Mesenchymal stem cell (in vitro differentiated cells and primary cell): ENCODE measurements around the gene ZNF385A.
A peak's percentile ranks its signal among the peaks of the same experiment; 100 is the strongest.

Experiments
- DNase-seq: peaks from one replicate; pipeline ENCODE4 v3.0.0-alpha.2; 2013
- H2AFZ ChIP-seq: one replicate; pipeline ENCODE4 v1.6.1; 2013; ENCODE audit warnings: low read depth, mild to moderate bottlenecking, control low read depth, inconsistent platforms, low read length, moderate library complexity
- H2AK5ac ChIP-seq: 2 replicates; pipeline ENCODE4 v1.6.1; 2013; ENCODE audit warnings: low read length, moderate library complexity, mild to moderate bottlenecking, inconsistent platforms; ENCODE audit not compliant: severe bottlenecking
- H2BK120ac ChIP-seq: one replicate; pipeline ENCODE4 v1.6.1; 2013; ENCODE audit warnings: low read depth, mild to moderate bottlenecking, inconsistent platforms, low read length, moderate library complexity
- H2BK12ac ChIP-seq, 2 experiments: one replicate each; pipeline ENCODE4 v1.6.1; 2013; ENCODE audit warnings: inconsistent platforms in 2 of 2, low read length in 2 of 2, mild to moderate bottlenecking in 2 of 2, moderate library complexity in 2 of 2, control low read depth in 1 of 2
- H2BK15ac ChIP-seq: one replicate; pipeline ENCODE4 v1.6.1; 2013; ENCODE audit warnings: mild to moderate bottlenecking, low read depth, inconsistent platforms; ENCODE audit not compliant: poor library complexity, severe bottlenecking
- H2BK5ac ChIP-seq: 2 replicates; pipeline ENCODE4 v1.6.1; 2013; ENCODE audit warnings: low read depth, mild to moderate bottlenecking, low read length, control low read depth, inconsistent platforms; ENCODE audit not compliant: poor library complexity, severe bottlenecking
- H3K14ac ChIP-seq, 2 experiments: one replicate each; pipeline ENCODE4 v1.6.1; 2013; ENCODE audit warnings: inconsistent platforms in 2 of 2, low read length in 2 of 2, control low read depth in 1 of 2, mild to moderate bottlenecking in 1 of 2, moderate library complexity in 1 of 2
- H3K18ac ChIP-seq, 2 experiments: one replicate each; pipeline ENCODE4 v1.6.1; 2013; ENCODE audit warnings: inconsistent platforms in 2 of 2, low read length in 2 of 2, control low read depth in 1 of 2, low read depth in 1 of 2, mild to moderate bottlenecking in 1 of 2
- H3K23ac ChIP-seq, 2 experiments: one replicate each; pipeline ENCODE4 v1.6.1; 2013; ENCODE audit warnings: inconsistent platforms in 2 of 2, low read length in 2 of 2, mild to moderate bottlenecking in 2 of 2, moderate library complexity in 2 of 2, control low read depth in 1 of 2
- H3K27ac ChIP-seq: 2 replicates; pipeline ENCODE4 v1.5.1; 2013; ENCODE audit warnings: mild to moderate bottlenecking, moderate library complexity, low read length, control low read depth, inconsistent platforms; ENCODE audit not compliant: poor library complexity, severe bottlenecking
- H3K27me3 ChIP-seq, 2 experiments: 2 replicates each; pipeline versions ENCODE4 v1.6.1 to v1.7.0; 2013; ENCODE audit warnings: low read length in 2 of 2, mild to moderate bottlenecking in 2 of 2, moderate library complexity in 2 of 2, control low read depth in 1 of 2, inconsistent platforms in 1 of 2; ENCODE audit not compliant: control insufficient read depth in 1 of 2, insufficient read depth in 1 of 2
- H3K36me3 ChIP-seq, 2 experiments: 2 replicates each; pipeline versions ENCODE4 v1.6.1 to v1.7.0; 2013; ENCODE audit warnings: low read length in 2 of 2, control low read depth in 1 of 2, inconsistent platforms in 1 of 2, low read depth in 1 of 2, mild to moderate bottlenecking in 1 of 2; ENCODE audit not compliant: insufficient read depth in 2 of 2, control insufficient read depth in 1 of 2
- H3K4ac ChIP-seq, 2 experiments: one replicate each; pipeline ENCODE4 v1.6.1; 2013; ENCODE audit warnings: inconsistent platforms in 2 of 2, low read length in 2 of 2, mild to moderate bottlenecking in 2 of 2, moderate library complexity in 2 of 2, control low read depth in 1 of 2, low read depth in 1 of 2
- H3K4me1 ChIP-seq: 2 replicates; pipeline ENCODE4 v1.6.1; 2013; ENCODE audit warnings: low read depth, low read length, control low read depth; ENCODE audit not compliant: control insufficient read depth, insufficient read depth
- H3K4me2 ChIP-seq: 2 replicates; pipeline ENCODE4 v1.6.1; 2013; ENCODE audit warnings: low read length, mild to moderate bottlenecking, inconsistent platforms; ENCODE audit not compliant: poor library complexity, severe bottlenecking
- H3K4me3 ChIP-seq, 2 experiments: 2 replicates each; pipeline versions ENCODE4 v1.5.1 to v1.7.0; 2013; ENCODE audit warnings: low read length in 2 of 2, mild to moderate bottlenecking in 2 of 2, control low read depth in 1 of 2, low read depth in 1 of 2; ENCODE audit not compliant: insufficient read depth in 1 of 2
- H3K79me1 ChIP-seq: replicated peaks from 2 replicates; pipeline ENCODE4 v1.6.1; 2013; ENCODE audit warnings: mild to moderate bottlenecking, control low read depth, low read length, inconsistent platforms; ENCODE audit not compliant: poor library complexity, severe bottlenecking
- H3K9ac ChIP-seq: 2 replicates; pipeline ENCODE4 v1.7.0; 2013; ENCODE audit warnings: mild to moderate bottlenecking, low read length, moderate library complexity
- H3K9me3 ChIP-seq: 2 replicates; pipeline ENCODE4 v1.7.0; 2013; ENCODE audit warnings: mild to moderate bottlenecking, low read length; ENCODE audit not compliant: control insufficient read depth
- H4K8ac ChIP-seq: one replicate; pipeline ENCODE4 v1.6.1; 2013; ENCODE audit warnings: inconsistent platforms, mild to moderate bottlenecking, low read length, moderate library complexity
- H4K91ac ChIP-seq: one replicate; pipeline ENCODE4 v1.6.1; 2013; ENCODE audit warnings: mild to moderate bottlenecking, low read length, inconsistent platforms
- WGBS: methylation state at CpG from one replicate; pipeline ENCODE4 v1.1.7; 2013; ENCODE audit warnings: mixed read lengths; 5-methylcytosine and 5-hydroxymethylcytosine counted together

ZNF385A gene

DNA sequence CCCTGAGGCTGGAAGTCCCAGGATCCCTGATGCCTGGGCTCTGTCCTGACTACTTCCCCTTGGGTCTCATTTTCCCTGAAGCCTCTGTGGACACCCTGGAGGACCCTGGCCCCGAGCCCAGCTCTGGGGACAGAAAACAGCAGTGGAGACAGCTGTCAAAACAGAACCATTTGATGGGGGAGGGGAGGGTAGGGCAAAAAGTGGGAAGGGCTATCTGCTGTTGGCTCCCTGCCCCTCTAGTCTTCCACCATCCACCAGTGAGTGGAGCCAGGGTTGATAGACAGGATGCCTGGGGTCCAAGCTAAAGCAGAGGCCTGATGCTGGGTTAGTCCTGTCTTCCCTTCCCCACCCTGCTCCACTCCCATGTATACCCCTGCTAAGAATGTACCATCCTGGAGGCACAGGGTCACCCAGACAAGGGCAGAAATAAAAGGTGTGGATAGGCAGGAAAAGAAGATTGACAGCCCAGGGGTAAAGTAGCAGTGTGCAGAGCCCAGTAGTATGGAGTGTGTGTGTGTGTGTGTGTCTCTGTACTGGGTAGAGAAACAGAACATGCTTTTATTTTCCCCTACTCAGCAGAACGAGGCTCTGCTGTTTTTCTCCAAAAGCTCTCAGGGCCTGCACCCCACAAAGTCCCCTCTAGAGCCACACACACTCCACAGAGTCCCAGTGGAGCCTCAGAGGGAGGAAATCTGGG lies 9.8 kb downstream of the ZNF385A start:
- H3K4ac ChIP-seq: no peak overlapping the region
- H3K79me1 ChIP-seq: peaks cover 11% of the 10 kb centered on the region
- no peak overlapping the region for H3K18ac ChIP-seq
- H3K4me1 ChIP-seq: peaks cover 30% of the 10 kb centered on the region
- no peak overlapping the region for H2AFZ ChIP-seq
- H2BK120ac ChIP-seq: no peak overlapping the region
- no peak overlapping the region for H3K23ac ChIP-seq
- no peak overlapping the region for H3K9ac ChIP-seq
- no peak overlapping the region for H4K8ac ChIP-seq
- no peak overlapping the region for H4K91ac ChIP-seq
- no peak for DNase-seq
- no peaks in the 10 kb centered on the region for H3K9me3 ChIP-seq
- 9% methylated on average over 1 of the region's 2 CpGs for WGBS
- H2BK5ac ChIP-seq: no peak overlapping the region
- no peak overlapping the region for H3K4me2 ChIP-seq
- no peak overlapping the region for H2BK15ac ChIP-seq
- H3K4me3 ChIP-seq: no peak overlapping the region
- H3K27me3 ChIP-seq: no peaks in the 10 kb centered on the region
- no peak overlapping the region for H3K14ac ChIP-seq
- H3K27ac ChIP-seq: no peak overlapping the region
- no peak overlapping the region for H2BK12ac ChIP-seq
- no peak overlapping the region for H2AK5ac ChIP-seq
- H3K36me3 ChIP-seq: peaks cover 3 to 38% of the 10 kb centered on the region in 2 experiments

DNA sequence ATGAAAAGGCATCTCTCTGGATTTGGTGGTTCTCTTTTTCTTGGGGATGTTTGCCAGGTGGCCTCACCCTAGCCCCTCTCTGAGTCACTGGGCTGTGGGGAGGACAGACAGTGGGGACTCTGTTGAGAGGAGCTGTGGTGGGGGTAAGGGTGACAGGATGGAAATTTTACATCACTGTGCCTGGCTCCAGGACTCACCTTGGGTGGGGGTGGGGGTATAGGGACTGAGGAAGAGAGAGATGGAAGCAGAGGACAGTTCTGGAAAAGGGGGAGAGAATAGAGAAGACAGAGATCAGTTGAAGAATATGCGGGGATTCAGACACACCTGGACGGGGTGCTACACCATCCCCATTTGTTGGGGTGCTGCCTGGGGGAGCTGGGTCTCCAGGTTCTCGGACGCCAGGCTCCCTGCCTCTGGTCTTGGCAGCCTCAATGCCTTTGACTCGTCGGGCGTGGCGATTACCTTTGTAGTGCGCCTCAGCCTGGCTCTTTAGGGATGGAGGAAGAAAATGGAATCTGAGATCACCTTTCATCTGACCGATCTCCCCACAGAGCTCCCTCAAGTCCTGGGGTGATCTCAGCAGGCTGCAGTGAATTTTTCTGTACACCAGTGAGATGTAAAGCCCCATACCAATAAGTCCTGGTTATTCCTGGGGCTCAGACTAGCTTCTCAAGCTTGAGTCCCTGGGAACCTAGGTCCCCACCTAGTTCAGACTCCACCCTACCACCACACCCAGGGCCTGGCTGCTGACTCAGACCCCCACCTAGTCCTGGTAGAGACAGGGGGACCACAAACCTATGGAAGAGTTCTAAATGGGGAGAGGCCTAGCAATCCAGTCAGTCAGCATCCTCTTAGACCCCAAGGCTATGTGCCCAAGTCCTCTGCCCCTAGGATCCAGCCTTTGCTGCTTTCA lies 10.6 kb downstream of the ZNF385A start:
- Histone ChIP-seq H3K9me3 (no peaks in the 10 kb centered on the region), H4K91ac (no peak overlapping the region), H3K14ac (no peak overlapping the region), H3K27me3 (no peaks in the 10 kb centered on the region), H3K4me3 (no peak overlapping the region), H2AK5ac (no peak overlapping the region), H3K4me1 (peaks cover 32% of the 10 kb centered on the region), H3K18ac (no peak overlapping the region), H3K23ac (no peak overlapping the region), H2BK15ac (no peak overlapping the region), H3K36me3 (peaks cover 3 to 38% of the 10 kb centered on the region in 2 experiments), H3K4me2 (no peak overlapping the region), H2AFZ (no peak overlapping the region), H3K79me1 (peaks cover 11% of the 10 kb centered on the region), H2BK5ac (no peak overlapping the region), H4K8ac (no peak overlapping the region), H2BK120ac (no peak overlapping the region), H3K9ac (no peak overlapping the region), H2BK12ac (no peak overlapping the region), H3K27ac (no peak overlapping the region), H3K4ac (no peak overlapping the region)
- no peak for DNase-seq
- 94% methylated on average over 10 of the region's 10 CpGs for WGBS

DNA sequence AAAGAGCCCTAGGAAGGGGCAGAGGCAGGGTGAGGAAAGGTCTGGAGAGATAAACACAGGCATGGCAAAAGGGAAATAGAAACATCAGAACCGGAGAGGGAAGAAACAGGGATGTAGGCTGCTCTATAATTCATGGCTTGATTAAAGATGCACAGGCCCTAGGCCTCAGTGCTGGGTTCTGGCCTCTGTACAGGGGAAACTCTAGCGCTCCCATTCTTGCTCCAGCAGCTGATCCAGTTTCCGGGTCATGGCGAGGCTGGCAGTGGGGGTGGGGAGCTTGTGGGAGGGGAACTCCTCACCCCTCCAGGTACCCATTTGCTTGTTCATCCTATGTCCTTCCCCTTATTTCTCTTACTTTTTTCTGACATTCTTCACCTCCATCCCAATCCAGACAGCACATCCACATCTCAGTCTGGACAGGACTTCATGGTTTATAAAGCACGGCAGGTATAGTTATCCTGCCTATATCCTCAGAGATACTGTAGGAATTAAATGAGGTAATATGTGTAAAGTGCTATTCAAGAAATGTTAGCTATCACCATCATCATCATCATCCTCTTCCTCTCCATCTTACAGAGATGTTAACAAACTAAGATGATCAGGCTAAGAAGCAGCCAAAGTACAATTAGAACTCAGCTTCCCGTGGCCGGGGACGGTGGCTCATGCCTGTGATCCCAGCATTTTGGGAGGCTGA lies 12.3 kb downstream of the ZNF385A start:
- Histone ChIP-seq H3K4me3 (no peak overlapping the region), H2BK12ac (no peak overlapping the region), H3K4ac (no peak overlapping the region), H3K36me3 (peaks cover 3 to 31% of the 10 kb centered on the region in 2 experiments), H3K27me3 (no peaks in the 10 kb centered on the region), H3K14ac (no peak overlapping the region), H3K4me1 (peaks cover 30% of the 10 kb centered on the region), H3K23ac (no peak overlapping the region), H3K79me1 (peaks cover 2% of the 10 kb centered on the region), H2AK5ac (no peak overlapping the region), H3K9me3 (no peaks in the 10 kb centered on the region), H4K8ac (no peak overlapping the region), H3K4me2 (no peak overlapping the region), H2BK5ac (no peak overlapping the region), H2BK120ac (no peak overlapping the region), H3K27ac (no peak overlapping the region), H3K18ac (no peak overlapping the region), H2BK15ac (no peak overlapping the region), H2AFZ (no peak overlapping the region), H3K9ac (peak overlapping the region; percentile 49), H4K91ac (peak overlapping the region; percentile 34)
- DNase-seq: no peak
- 89% methylated on average over 7 of the region's 8 CpGs for WGBS
